Measurements from ENCODE around the gene PSMD10.

Gene PSMD10

GRCh38 chrX:108105473-108105872 is 14.1 kb upstream of the PSMD10 start:
- H3K79me2 ChIP-seq (ENCODE audit: control insufficient read depth, low read length) = no peaks in the 10 kb centered on the region
- no peaks in the 10 kb centered on the region for H3F3A ChIP-seq (ENCODE audit: control insufficient read depth, insufficient read depth)
- H3K36me3 ChIP-seq (ENCODE audit: control insufficient read depth, low read length) = no peaks in the 10 kb centered on the region
- H3K9me3 ChIP-seq (ENCODE audit: control insufficient read depth, insufficient read depth, low read length) = no peaks in the 10 kb centered on the region
- 0 out of 2 replicates have a peak overlapping the region, but pooled peaks have one; percentile 14 for H3K4me2 ChIP-seq (ENCODE audit: low read length)
- H4K20me1 ChIP-seq (ENCODE audit: control insufficient read depth, insufficient read depth, low read depth, low read length) = no peaks in the 10 kb centered on the region
- TF ChIP-seq EZH2phosphoT487 (IDR thresholded peaks at IDR 0.05; ENCODE audit: borderline replicate concordance, low read length) = no peak
- TF ChIP-seq, protein P1, sequence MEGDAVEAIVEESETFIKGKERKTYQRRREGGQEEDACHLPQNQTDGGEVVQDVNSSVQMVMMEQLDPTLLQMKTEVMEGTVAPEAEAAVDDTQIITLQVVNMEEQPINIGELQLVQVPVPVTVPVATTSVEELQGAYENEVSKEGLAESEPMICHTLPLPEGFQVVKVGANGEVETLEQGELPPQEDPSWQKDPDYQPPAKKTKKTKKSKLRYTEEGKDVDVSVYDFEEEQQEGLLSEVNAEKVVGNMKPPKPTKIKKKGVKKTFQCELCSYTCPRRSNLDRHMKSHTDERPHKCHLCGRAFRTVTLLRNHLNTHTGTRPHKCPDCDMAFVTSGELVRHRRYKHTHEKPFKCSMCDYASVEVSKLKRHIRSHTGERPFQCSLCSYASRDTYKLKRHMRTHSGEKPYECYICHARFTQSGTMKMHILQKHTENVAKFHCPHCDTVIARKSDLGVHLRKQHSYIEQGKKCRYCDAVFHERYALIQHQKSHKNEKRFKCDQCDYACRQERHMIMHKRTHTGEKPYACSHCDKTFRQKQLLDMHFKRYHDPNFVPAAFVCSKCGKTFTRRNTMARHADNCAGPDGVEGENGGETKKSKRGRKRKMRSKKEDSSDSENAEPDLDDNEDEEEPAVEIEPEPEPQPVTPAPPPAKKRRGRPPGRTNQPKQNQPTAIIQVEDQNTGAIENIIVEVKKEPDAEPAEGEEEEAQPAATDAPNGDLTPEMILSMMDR (IDR thresholded peaks at IDR 0.05; ENCODE audit: low read depth, low read length, poor library complexity, severe bottlenecking) = no peak
- no peaks in the 10 kb centered on the region for H3K9me2 ChIP-seq (replicated peaks; ENCODE audit: control insufficient read depth, low read length)
- no peak overlapping the region for H3K4me3 ChIP-seq (ENCODE audit: low read length)
- no peak overlapping the region for H3K27ac ChIP-seq (ENCODE audit: low read depth, low read length)
- H3K4me1 ChIP-seq (ENCODE audit: control insufficient read depth, low read length) = peaks cover 15% of the 10 kb centered on the region
- no peaks in the 10 kb centered on the region for H3K27me3 ChIP-seq (ENCODE audit: control insufficient read depth, low read length)

GRCh38 chrX:108097380-108097779 is 6.0 kb upstream of the PSMD10 start:
- no peak for TF ChIP-seq EZH2phosphoT487 (IDR thresholded peaks at IDR 0.05; ENCODE audit: borderline replicate concordance, low read length)
- TF ChIP-seq, protein P1 (IDR thresholded peaks at IDR 0.05; ENCODE audit: low read depth, low read length, poor library complexity, severe bottlenecking) = no peak

DNA sequence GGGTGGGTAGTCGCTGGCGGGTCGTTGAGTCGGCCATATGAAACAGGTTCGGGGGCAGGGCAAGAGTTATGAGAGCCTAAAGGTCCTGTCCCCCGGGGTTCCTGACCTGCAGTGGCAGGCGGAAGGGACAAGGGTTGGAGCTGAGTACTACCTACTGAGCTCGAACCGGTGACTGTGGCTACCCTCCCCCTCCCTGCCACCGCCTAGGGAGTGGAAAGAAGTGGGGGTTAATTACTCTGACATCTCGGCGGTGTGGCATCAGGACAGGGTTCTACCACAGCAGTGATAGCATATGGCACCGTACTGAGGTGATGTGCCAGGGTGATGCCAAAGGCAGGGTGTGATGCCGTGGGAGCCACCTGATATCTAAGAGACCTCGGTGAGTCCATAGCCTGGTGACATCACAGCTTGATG is 543 bp upstream of the PSMD10 start:
- Histone ChIP-seq H3K27me3 (ENCODE audit: control insufficient read depth, low read length) (no peaks in the 10 kb centered on the region), H3K9me2 (replicated peaks; ENCODE audit: control insufficient read depth, low read length) (no peaks in the 10 kb centered on the region), H3K36me3 (ENCODE audit: control insufficient read depth, low read length) (peaks cover 17% of the 10 kb centered on the region), H3F3A (ENCODE audit: control insufficient read depth, insufficient read depth) (no peaks in the 10 kb centered on the region), H3K9me3 (ENCODE audit: control insufficient read depth, insufficient read depth, low read length) (no peaks in the 10 kb centered on the region), H3K79me2 (ENCODE audit: control insufficient read depth, low read length) (peaks cover 27% of the 10 kb centered on the region), H3K27ac (ENCODE audit: low read depth, low read length) (no peak overlapping the region), H4K20me1 (ENCODE audit: control insufficient read depth, insufficient read depth, low read depth, low read length) (no peaks in the 10 kb centered on the region), H3K4me2 (ENCODE audit: low read length) (peak overlapping the region; percentile 60), H3K4me1 (ENCODE audit: control insufficient read depth, low read length) (peaks cover 8% of the 10 kb centered on the region; the same call in 1 of the 2 replicates), H3K4me3 (ENCODE audit: low read length) (peak overlapping the region; percentile 92)
- TF ChIP-seq, protein P1 (IDR thresholded peaks at IDR 0.05; ENCODE audit: low read depth, low read length, poor library complexity, severe bottlenecking) = no peak
- TF ChIP-seq EZH2phosphoT487 (IDR thresholded peaks at IDR 0.05; ENCODE audit: borderline replicate concordance, low read length) = no peak

More at GRCh38 chrX:108097380-108097779, 6.0 kb upstream of the PSMD10 start:
- Histone ChIP-seq H3K4me2 (ENCODE audit: low read length) (no peak overlapping the region), H3F3A (ENCODE audit: control insufficient read depth, insufficient read depth) (no peaks in the 10 kb centered on the region), H3K9me2 (replicated peaks; ENCODE audit: control insufficient read depth, low read length) (no peaks in the 10 kb centered on the region), H3K27ac (ENCODE audit: low read depth, low read length) (no peak overlapping the region), H3K4me3 (ENCODE audit: low read length) (no peak overlapping the region), H3K4me1 (ENCODE audit: control insufficient read depth, low read length) (peaks cover 2% of the 10 kb centered on the region; the same call in 1 of the 2 replicates), H4K20me1 (ENCODE audit: control insufficient read depth, insufficient read depth, low read depth, low read length) (no peaks in the 10 kb centered on the region), H3K27me3 (ENCODE audit: control insufficient read depth, low read length) (no peaks in the 10 kb centered on the region), H3K9me3 (ENCODE audit: control insufficient read depth, insufficient read depth, low read length) (no peaks in the 10 kb centered on the region), H3K79me2 (ENCODE audit: control insufficient read depth, low read length) (peaks cover under 1% of the 10 kb centered on the region), H3K36me3 (ENCODE audit: control insufficient read depth, low read length) (no peaks in the 10 kb centered on the region)

Data from DOHH2 (cell line).